ENCODE measurements around the gene FAM171A2.
"Not testable (repeated sequence)": the region's sequence is repeated elsewhere in the genome, so short reads cannot be mapped to it uniquely, and the experiment has no call there.

Gene FAM171A2

DNA sequence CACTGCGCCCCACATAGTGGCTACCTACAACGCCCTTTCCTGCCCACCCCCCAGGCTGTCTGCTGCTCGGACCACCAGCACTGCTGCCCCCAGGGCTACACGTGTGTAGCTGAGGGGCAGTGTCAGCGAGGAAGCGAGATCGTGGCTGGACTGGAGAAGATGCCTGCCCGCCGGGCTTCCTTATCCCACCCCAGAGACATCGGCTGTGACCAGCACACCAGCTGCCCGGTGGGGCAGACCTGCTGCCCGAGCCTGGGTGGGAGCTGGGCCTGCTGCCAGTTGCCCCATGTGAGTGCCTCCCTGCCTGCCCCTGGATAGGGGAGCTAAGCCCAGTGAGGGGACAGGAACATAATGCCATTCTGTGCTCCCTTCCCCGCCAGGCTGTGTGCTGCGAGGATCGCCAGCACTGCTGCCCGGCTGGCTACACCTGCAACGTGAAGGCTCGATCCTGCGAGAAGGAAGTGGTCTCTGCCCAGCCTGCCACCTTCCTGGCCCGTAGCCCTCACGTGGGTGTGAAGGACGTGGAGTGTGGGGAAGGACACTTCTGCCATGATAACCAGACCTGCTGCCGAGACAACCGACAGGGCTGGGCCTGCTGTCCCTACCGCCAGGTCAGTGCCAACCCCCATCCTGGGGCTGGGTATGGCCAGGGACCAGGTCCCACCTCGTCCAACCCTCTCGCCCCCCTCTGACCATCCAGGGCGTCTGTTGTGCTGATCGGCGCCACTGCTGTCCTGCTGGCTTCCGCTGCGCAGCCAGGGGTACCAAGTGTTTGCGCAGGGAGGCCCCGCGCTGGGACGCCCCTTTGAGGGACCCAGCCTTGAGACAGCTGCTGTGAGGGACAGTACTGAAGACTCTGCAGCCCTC is 11.5 kb downstream of the FAM171A2 start:
- Histone ChIP-seq H3K9ac (ENCODE audit: low read length in 2 of 2) (no peak overlapping the region), H3K27ac (ENCODE audit: low read length) (no peak overlapping the region)

DNA sequence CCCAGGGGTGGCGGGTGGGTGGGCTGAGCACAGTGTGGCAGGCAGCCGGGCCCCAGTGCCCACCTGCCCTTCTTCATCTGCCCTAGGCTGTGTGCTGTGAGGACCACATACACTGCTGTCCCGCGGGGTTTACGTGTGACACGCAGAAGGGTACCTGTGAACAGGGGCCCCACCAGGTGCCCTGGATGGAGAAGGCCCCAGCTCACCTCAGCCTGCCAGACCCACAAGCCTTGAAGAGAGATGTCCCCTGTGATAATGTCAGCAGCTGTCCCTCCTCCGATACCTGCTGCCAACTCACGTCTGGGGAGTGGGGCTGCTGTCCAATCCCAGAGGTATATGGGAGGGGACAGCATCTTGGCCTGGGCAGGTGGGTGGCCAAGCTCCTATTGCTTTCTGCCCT is 12.2 kb downstream of the FAM171A2 start:
- Histone ChIP-seq H3K4me3 (ENCODE audit: low read length in 2 of 2) (no peak overlapping the region), H3K27ac (ENCODE audit: low read length) (no peak overlapping the region), H3K4me1 (ENCODE audit: control insufficient read depth, insufficient read depth, low read length) (peaks cover under 1% of the 10 kb centered on the region), H3K9ac (ENCODE audit: low read length in 2 of 2) (no peak overlapping the region), H3K27me3 (ENCODE audit: control insufficient read depth in 1 of 2, insufficient read depth in 2 of 2, low read length in 2 of 2) (no peaks in the 10 kb centered on the region), H3K9me3 (ENCODE audit: control insufficient read depth in 2 of 2, low read length in 2 of 2) (no peaks in the 10 kb centered on the region), H3K36me3 (ENCODE audit: control insufficient read depth in 2 of 2, insufficient read depth in 2 of 2, low read length in 2 of 2) (peaks cover 16% of the 10 kb centered on the region in 2 donors)

More for the DNA sequence above, 11.5 kb downstream of the FAM171A2 start:
- Histone ChIP-seq H3K4me1 (ENCODE audit: control insufficient read depth, insufficient read depth, low read length) (no peaks in the 10 kb centered on the region), H3K36me3 (ENCODE audit: control insufficient read depth in 2 of 2, insufficient read depth in 2 of 2, low read length in 2 of 2) (peaks cover 16% of the 10 kb centered on the region in 2 donors), H3K9me3 (ENCODE audit: control insufficient read depth in 2 of 2, low read length in 2 of 2) (no peaks in the 10 kb centered on the region), H3K4me3 (ENCODE audit: low read length in 2 of 2) (no peak overlapping the region), H3K27me3 (ENCODE audit: control insufficient read depth in 1 of 2, insufficient read depth in 2 of 2, low read length in 2 of 2) (no peaks in the 10 kb centered on the region)

DNA sequence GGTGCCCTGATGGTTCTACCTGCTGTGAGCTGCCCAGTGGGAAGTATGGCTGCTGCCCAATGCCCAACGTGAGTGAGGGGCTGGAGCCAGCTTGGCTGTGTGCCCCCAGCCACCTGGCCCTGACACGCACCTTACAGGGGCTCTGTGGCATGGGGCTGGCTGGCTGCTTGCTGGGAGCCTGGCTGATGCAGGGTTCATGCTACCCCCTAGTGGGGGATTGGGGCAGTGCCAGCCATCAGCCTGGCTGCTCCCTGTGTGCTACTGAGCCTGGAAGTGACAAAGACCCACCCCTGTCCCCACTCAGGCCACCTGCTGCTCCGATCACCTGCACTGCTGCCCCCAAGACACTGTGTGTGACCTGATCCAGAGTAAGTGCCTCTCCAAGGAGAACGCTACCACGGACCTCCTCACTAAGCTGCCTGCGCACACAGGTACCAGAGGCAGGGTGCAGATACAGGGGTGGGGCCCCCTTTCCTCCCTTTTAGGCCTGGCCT is 12.9 kb downstream of the FAM171A2 start:
- Histone ChIP-seq H3K4me3 (ENCODE audit: low read length in 2 of 2) (no peak overlapping the region), H3K27ac (ENCODE audit: low read length) (no peak overlapping the region), H3K9me3 (ENCODE audit: control insufficient read depth in 2 of 2, low read length in 2 of 2) (no peaks in the 10 kb centered on the region), H3K9ac (ENCODE audit: low read length in 2 of 2) (no peak overlapping the region), H3K27me3 (ENCODE audit: control insufficient read depth in 1 of 2, insufficient read depth in 2 of 2, low read length in 2 of 2) (no peaks in the 10 kb centered on the region), H3K36me3 (ENCODE audit: control insufficient read depth in 2 of 2, insufficient read depth in 2 of 2, low read length in 2 of 2) (peaks cover 16% of the 10 kb centered on the region in 2 donors), H3K4me1 (ENCODE audit: control insufficient read depth, insufficient read depth, low read length) (peaks cover 8% of the 10 kb centered on the region)

DNA sequence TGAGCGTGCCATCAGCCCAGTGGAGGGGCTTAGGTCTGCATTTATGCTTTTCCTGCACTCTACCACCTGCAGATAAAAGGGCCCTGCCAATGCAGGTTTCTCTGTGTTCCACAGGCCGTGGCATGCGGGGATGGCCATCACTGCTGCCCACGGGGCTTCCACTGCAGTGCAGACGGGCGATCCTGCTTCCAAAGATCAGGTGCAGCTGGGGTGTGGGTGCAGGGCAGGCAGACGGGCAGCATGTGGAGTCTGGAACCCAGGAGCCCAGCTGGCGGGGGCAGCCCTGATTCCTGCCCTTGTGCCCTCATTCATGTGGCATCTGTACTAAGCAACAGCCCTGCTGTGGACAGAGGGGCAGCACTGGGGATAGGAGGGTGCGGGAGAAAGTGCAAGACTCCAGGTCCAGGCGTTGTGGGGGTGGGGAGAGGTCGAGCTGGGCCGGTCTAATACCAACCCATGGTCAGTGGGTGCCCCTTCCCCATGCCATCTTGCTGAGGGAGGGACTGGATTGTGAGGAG is 14.0 kb downstream of the FAM171A2 start:
- H3K27ac ChIP-seq (ENCODE audit: low read length): no peak overlapping the region
- peaks cover 16% of the 10 kb centered on the region in 2 donors for H3K36me3 ChIP-seq (ENCODE audit: control insufficient read depth in 2 of 2, insufficient read depth in 2 of 2, low read length in 2 of 2)
- no peak overlapping the region for H3K9ac ChIP-seq (ENCODE audit: low read length in 2 of 2)
- peaks cover 13% of the 10 kb centered on the region for H3K4me1 ChIP-seq (ENCODE audit: control insufficient read depth, insufficient read depth, low read length)
- no peaks in the 10 kb centered on the region for H3K9me3 ChIP-seq (ENCODE audit: control insufficient read depth in 2 of 2, low read length in 2 of 2)
- no peak overlapping the region for H3K4me3 ChIP-seq (ENCODE audit: low read length in 2 of 2)
- no peaks in the 10 kb centered on the region for H3K27me3 ChIP-seq (ENCODE audit: control insufficient read depth in 1 of 2, insufficient read depth in 2 of 2, low read length in 2 of 2)

DNA sequence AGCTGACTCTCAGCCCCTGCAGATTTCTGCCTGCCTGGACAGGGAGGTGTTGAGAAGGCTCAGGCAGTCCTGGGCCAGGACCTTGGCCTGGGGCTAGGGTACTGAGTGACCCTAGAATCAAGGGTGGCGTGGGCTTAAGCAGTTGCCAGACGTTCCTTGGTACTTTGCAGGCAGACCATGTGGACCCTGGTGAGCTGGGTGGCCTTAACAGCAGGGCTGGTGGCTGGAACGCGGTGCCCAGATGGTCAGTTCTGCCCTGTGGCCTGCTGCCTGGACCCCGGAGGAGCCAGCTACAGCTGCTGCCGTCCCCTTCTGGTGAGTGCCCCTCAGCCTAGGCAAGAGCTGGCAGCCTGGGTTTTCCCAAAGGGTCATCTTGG is 14.7 kb downstream of the FAM171A2 start:
- no peak overlapping the region for H3K4me3 ChIP-seq (ENCODE audit: low read length in 2 of 2)
- no peak overlapping the region for H3K9ac ChIP-seq (ENCODE audit: low read length in 2 of 2)
- H3K36me3 ChIP-seq (ENCODE audit: control insufficient read depth in 2 of 2, insufficient read depth in 2 of 2, low read length in 2 of 2): peaks cover 16% of the 10 kb centered on the region in 2 donors
- no peaks in the 10 kb centered on the region for H3K27me3 ChIP-seq (ENCODE audit: control insufficient read depth in 1 of 2, insufficient read depth in 2 of 2, low read length in 2 of 2)
- H3K9me3 ChIP-seq (ENCODE audit: control insufficient read depth in 2 of 2, low read length in 2 of 2): no peaks in the 10 kb centered on the region
- H3K27ac ChIP-seq (ENCODE audit: low read length): no peak overlapping the region
- H3K4me1 ChIP-seq (ENCODE audit: control insufficient read depth, insufficient read depth, low read length): peaks cover 18% of the 10 kb centered on the region

DNA sequence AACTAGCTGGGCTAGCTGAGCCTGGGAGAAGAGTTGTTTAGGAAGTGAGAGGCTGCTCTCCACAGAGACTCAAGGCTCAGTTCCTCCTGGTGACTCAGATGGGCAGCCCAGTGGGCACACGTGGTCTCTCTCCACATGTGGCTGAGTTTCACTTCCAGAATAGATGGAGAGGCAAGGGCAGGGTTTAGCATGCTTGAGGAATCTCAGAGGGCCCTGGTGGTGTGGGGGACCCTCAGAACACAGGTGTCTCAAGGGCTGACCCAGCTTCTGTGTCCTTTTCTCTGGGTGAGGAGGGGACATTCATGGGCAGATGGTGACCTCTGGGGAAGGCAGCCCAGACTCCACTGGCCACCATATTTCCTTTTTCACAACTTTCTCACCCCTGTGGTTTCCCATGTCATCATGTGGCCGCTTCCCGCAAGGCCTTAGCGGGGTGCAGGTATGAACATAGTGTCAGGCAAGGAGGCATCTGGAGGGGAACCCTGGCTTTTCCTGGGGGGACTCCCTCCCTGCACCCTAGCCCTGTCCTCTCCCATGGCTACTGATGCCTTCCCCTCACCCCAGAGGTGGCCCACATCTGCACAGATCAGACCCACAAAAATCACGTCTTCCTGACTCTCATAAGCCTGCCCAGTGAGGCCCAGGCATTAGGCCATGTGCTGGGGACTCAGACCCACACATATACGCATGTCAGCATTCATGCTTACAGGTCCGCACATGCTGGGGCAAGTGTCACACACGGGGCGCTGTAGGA is 15.2 kb downstream of the FAM171A2 start:
- H3K36me3 ChIP-seq (ENCODE audit: control insufficient read depth in 2 of 2, insufficient read depth in 2 of 2, low read length in 2 of 2): peaks cover 16% of the 10 kb centered on the region in 2 donors
- H3K9me3 ChIP-seq (ENCODE audit: control insufficient read depth in 2 of 2, low read length in 2 of 2): no peaks in the 10 kb centered on the region
- no peak overlapping the region for H3K27ac ChIP-seq (ENCODE audit: low read length)
- H3K4me1 ChIP-seq (ENCODE audit: control insufficient read depth, insufficient read depth, low read length): peaks cover 18% of the 10 kb centered on the region
- no peak overlapping the region for H3K4me3 ChIP-seq (ENCODE audit: low read length in 2 of 2)
- no peaks in the 10 kb centered on the region for H3K27me3 ChIP-seq (ENCODE audit: control insufficient read depth in 1 of 2, insufficient read depth in 2 of 2, low read length in 2 of 2)
- no peak overlapping the region for H3K9ac ChIP-seq (ENCODE audit: low read length in 2 of 2)

DNA sequence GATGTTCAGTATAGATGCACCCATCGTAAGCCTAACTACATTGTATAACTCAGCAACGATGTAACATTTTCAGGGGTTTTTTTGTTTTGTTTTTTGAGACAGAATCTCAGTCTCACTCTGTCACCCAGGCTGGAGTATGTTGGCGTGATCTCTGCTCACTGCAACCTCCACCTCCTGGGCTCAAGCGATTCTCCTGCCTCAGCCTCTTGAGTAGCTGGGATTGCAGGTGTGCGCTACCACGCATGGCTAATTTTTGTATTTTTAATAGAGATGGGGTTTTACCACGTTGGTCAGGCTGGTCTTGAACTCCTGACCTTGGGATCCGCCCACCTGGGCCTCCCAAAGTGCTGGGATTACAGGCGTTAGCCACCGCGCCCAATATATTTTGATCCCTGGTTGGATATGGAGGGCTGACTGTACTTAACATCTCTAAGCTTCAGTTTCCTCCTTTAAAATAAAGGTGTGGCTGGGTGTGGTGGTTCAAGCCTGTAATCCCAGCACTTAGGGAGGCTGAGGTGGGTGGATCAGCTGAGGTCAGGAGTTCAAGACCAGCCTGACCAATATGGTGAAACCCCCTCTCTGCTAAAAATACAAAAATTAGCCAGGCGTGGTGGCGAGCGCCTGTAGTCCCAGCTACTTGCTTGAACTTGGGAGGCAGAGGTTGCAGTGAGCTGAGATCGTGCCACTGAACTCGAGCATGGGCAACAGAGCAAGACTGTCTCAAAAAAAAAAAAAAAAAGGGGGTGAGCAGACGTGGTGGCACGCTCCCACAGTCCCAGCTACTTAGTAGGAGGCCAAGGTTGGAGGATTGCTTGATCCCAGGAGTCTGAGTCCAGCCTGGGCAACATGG is 16.2 kb downstream of the FAM171A2 start:
- H3K27me3 ChIP-seq (ENCODE audit: control insufficient read depth in 1 of 2, insufficient read depth in 2 of 2, low read length in 2 of 2); H3K27ac ChIP-seq (ENCODE audit: low read length); H3K4me3 ChIP-seq (ENCODE audit: low read length in 2 of 2); H3K9me3 ChIP-seq (ENCODE audit: control insufficient read depth in 2 of 2, low read length in 2 of 2); H3K9ac ChIP-seq (ENCODE audit: low read length in 2 of 2): not testable (repeated sequence)
- Histone ChIP-seq H3K36me3 (ENCODE audit: control insufficient read depth in 2 of 2, insufficient read depth in 2 of 2, low read length in 2 of 2) (peaks cover 14% of the 10 kb centered on the region in 2 donors), H3K4me1 (ENCODE audit: control insufficient read depth, insufficient read depth, low read length) (peaks cover 18% of the 10 kb centered on the region)

DNA sequence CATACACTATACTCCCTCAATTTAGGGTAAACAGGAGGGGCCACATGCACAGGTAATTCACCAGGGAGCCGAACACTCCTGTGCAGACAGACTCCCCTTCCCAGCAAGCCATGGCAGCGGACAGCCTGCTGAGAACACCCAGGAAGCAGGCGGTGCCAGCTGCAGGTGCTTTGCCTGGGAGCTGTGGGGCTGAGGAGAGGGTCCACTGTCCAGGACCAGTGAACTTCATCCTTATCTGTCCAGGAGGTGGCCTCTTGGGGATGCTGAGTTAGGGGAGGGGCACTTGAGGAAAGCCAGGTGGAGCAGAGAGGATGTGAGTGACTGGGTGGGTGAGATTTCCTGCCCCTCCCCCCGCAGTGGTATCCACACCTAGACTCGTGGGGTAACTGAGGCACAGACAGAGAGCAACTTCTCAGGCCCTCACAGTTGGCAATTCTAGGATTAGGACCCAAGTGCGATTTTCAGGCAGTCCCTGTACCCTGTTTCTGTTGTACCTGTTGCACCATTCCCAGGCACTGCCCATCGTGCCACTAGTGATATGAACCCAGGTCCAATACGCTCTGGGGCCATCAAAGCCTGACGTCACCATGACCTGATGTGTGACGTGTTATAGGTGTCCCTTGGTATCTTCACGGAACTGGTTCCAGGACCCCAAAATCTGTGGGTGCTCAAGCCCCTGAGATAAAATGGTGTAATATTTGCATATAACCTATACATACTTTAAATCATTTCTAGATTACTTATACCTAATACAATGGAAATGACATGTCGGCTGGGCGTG is 17.4 kb downstream of the FAM171A2 start:
- peaks cover 5 to 8% of the 10 kb centered on the region in 2 donors for H3K36me3 ChIP-seq (ENCODE audit: control insufficient read depth in 2 of 2, insufficient read depth in 2 of 2, low read length in 2 of 2)
- peak overlapping the region; percentile 81 to 96 for H3K4me3 ChIP-seq (ENCODE audit: low read length in 2 of 2)
- peak overlapping the region in 1 of 2 donors; percentile 87 for H3K9ac ChIP-seq (ENCODE audit: low read length in 2 of 2)
- no peaks in the 10 kb centered on the region for H3K27me3 ChIP-seq (ENCODE audit: control insufficient read depth in 1 of 2, insufficient read depth in 2 of 2, low read length in 2 of 2)
- peak overlapping the region; percentile 85 for H3K27ac ChIP-seq (ENCODE audit: low read length)
- peaks cover 18% of the 10 kb centered on the region for H3K4me1 ChIP-seq (ENCODE audit: control insufficient read depth, insufficient read depth, low read length)
- H3K9me3 ChIP-seq (ENCODE audit: control insufficient read depth in 2 of 2, low read length in 2 of 2): no peaks in the 10 kb centered on the region

DNA sequence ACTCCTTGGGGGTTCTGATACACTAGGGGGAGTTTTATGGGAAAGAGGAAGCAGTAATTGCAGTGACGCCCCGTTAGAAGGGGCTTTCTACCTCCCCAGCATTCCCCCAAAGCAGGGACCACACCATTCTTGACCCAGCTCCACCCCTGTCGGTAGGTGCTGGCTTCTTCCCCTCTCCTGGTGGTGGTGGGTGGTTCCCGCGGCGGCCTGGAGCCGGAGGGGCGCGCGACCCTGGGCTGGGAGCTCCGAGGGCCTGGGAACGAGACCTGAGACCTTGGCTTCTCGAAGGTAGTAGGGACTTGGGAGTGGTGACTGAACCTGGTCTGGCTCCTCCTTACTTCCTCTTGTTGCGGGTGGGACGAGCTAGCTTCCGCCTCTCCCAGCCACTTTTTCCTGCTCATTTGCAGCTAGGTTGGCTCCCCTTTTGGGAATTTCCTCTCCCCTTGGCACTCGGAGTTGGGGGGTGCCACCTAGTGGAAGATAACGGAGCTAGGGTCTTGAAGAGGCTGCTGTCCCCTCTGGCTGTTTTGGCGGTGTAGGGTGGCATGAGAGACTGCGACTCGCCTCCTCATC is 18.1 kb downstream of the FAM171A2 start:
- Histone ChIP-seq H3K4me3 (ENCODE audit: low read length in 2 of 2) (peak overlapping the region; percentile 81 to 96), H3K27me3 (ENCODE audit: control insufficient read depth in 1 of 2, insufficient read depth in 2 of 2, low read length in 2 of 2) (no peaks in the 10 kb centered on the region), H3K9me3 (ENCODE audit: control insufficient read depth in 2 of 2, low read length in 2 of 2) (no peaks in the 10 kb centered on the region), H3K27ac (ENCODE audit: low read length) (peak overlapping the region; percentile 85), H3K4me1 (ENCODE audit: control insufficient read depth, insufficient read depth, low read length) (peaks cover 18% of the 10 kb centered on the region), H3K9ac (ENCODE audit: low read length in 2 of 2) (peak overlapping the region; percentile 75 to 87), H3K36me3 (ENCODE audit: control insufficient read depth in 2 of 2, insufficient read depth in 2 of 2, low read length in 2 of 2) (peaks cover 0 to 4% of the 10 kb centered on the region in 2 donors)

Measured in stomach smooth muscle (tissue), 2 donors.